GM23338 (cell line): ENCODE results near the gene SLC66A2.

Source experiments
- CREB1 ChIP-seq: fragments of 250-450 bp; sonication (Bioruptor Pico); IDR thresholded peaks from 2 replicates; pipeline ENCODE4 v1.5.0; 2020; ENCODE audit warnings: low read depth, mild to moderate bottlenecking, moderate library complexity
- CTCF ChIP-seq, 2 experiments: fragments of 200-600 bp in 1 of 2; sonication (generic) in 1 of 2; conservative IDR thresholded peaks; 2 replicates each; pipeline versions ENCODE4 v1.5.1 to v1.6.1; 2016 to 2017; ENCODE audit warnings: antibody characterized with exemption in 2 of 2, low read depth in 2 of 2, mild to moderate bottlenecking in 2 of 2, moderate library complexity in 1 of 2
- ETS1 ChIP-seq: IDR thresholded peaks from 2 replicates; pipeline ENCODE4 v1.6.1; 2016; ENCODE audit warnings: antibody characterized with exemption
- EZH2 ChIP-seq: fragments of 200-600 bp; sonication (generic); IDR thresholded peaks from one replicate; pipeline ENCODE4 v1.8.0; 2017; ENCODE audit warnings: antibody characterized with exemption, mild to moderate bottlenecking, low read depth; ENCODE audit not compliant: unreplicated experiment
- EZH2phosphoT487 ChIP-seq: fragments of 200-600 bp; sonication (generic); IDR thresholded peaks from one replicate; pipeline ENCODE4 v1.8.1; 2018; ENCODE audit warnings: antibody characterized with exemption; ENCODE audit not compliant: unreplicated experiment
- JUNB ChIP-seq: IDR thresholded peaks from one replicate; pipeline ENCODE4 v1.6.1; 2016; ENCODE audit warnings: antibody characterized with exemption; ENCODE audit not compliant: unreplicated experiment
- NANOG ChIP-seq: IDR thresholded peaks from 2 replicates; pipeline ENCODE4 v1.6.1; 2016; ENCODE audit warnings: antibody characterized with exemption, borderline replicate concordance
- POLR2AphosphoS5 ChIP-seq: IDR thresholded peaks from 2 replicates; pipeline ENCODE4 v1.6.1; 2016; ENCODE audit warnings: antibody characterized with exemption, low read depth
- ZNF114 ChIP-seq: fragments of 250-450 bp; sonication (Bioruptor Pico); IDR thresholded peaks from 2 replicates; pipeline ENCODE4 v1.5.0; 2020; ENCODE audit warnings: mild to moderate bottlenecking, moderate library complexity
- ZNF331 ChIP-seq: fragments of 250-450 bp; sonication (Bioruptor Pico); IDR thresholded peaks from 2 replicates; pipeline ENCODE4 v1.5.0; 2020; ENCODE audit warnings: low read depth, mild to moderate bottlenecking, moderate library complexity
- TF ChIP-seq, protein P1 (sequence below): IDR thresholded peaks from one replicate; pipeline ENCODE4 v1.6.1; 2018; ENCODE audit warnings: antibody characterized with exemption; ENCODE audit not compliant: unreplicated experiment

GRCh38 chr18:79942786-79943607 is 8.5 kb downstream of the SLC66A2 start:
- TF ChIP-seq, protein P1, sequence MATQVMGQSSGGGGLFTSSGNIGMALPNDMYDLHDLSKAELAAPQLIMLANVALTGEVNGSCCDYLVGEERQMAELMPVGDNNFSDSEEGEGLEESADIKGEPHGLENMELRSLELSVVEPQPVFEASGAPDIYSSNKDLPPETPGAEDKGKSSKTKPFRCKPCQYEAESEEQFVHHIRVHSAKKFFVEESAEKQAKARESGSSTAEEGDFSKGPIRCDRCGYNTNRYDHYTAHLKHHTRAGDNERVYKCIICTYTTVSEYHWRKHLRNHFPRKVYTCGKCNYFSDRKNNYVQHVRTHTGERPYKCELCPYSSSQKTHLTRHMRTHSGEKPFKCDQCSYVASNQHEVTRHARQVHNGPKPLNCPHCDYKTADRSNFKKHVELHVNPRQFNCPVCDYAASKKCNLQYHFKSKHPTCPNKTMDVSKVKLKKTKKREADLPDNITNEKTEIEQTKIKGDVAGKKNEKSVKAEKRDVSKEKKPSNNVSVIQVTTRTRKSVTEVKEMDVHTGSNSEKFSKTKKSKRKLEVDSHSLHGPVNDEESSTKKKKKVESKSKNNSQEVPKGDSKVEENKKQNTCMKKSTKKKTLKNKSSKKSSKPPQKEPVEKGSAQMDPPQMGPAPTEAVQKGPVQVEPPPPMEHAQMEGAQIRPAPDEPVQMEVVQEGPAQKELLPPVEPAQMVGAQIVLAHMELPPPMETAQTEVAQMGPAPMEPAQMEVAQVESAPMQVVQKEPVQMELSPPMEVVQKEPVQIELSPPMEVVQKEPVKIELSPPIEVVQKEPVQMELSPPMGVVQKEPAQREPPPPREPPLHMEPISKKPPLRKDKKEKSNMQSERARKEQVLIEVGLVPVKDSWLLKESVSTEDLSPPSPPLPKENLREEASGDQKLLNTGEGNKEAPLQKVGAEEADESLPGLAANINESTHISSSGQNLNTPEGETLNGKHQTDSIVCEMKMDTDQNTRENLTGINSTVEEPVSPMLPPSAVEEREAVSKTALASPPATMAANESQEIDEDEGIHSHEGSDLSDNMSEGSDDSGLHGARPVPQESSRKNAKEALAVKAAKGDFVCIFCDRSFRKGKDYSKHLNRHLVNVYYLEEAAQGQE, result no peak
- TF ChIP-seq ZNF114 (CRISPR knock-in tag) (no peak), POLR2AphosphoS5 (no peak), CTCF (conservative IDR thresholded peaks at IDR 0.05; ENCODE audit: low read depth in 2 of 2) (no peak), EZH2 (no peak), NANOG (no peak), EZH2phosphoT487 (no peak), JUNB (no peak), CREB1 (no peak), ETS1 (no peak), ZNF331 (no peak)
